A549 treated with RU486 at 1 μM for 4 hours (cell line): ENCODE measurements around the gene MOB1A. TPM values are rescaled to one million over a fixed set of nuclear protein-coding genes. Genes with fewer than 3 reads are reported as not detected.

Experiments used
- total RNA-seq: library from RNA; stranded (reverse); fragments of 200-300 nt; extraction: Qiagen RNA extraction; gene quantifications from 5 replicates; pipeline ENCODE4 v1.2.3, GENCODE V29; 2022; ENCODE audit warnings: low read depth

The MOB1A gene
- 50.7 to 86.2 TPM (median 82.2 TPM) in 5 replicates for total RNA-seq

DNA sequence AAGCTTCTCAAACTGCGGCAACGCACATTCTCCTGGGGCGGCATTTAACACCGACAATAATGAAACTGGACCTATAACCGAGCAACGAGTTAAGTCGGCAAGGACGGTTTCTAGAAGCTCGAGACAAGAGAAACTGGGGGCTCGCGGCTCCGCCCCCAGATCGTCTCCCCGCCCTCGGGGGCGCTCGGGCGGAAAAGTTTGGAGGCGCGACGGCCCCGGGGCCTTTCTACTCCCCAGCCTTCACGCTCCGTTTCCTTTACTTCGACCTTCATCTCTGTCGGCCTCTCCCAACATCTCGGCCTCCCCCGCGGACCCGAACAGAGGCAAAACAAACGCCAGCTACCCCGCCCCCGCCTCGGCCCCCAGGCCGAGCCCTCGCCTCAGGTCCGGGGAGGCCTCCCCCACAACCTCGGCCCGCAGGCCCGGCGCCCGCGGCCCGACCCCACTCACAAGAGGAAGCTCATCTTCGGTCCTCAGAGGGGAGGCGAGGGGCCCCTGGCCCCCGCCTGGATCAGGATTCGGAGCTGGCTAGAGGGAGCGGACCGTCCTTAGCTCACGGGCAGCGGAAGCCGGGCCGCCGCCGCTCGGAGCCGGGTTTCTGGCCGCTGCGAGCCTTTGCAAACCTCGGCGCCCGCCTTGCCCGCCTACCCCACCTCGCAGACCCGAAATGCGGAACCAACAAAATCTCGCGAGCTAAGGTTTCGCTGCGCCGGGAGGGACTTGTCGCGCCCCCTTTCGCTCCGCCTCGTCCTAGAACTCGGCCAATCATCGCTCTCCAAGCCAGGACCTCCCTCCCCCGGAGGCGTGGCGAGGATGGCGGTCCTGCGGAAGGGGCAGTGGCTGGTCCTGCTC lies at the start of gene MOB1A:
Gene MOB1A (minus strand): TSS at position 669 of the 852 bp plus-strand sequence. CDS start 205 bp downstream, at position 464.

DNA sequence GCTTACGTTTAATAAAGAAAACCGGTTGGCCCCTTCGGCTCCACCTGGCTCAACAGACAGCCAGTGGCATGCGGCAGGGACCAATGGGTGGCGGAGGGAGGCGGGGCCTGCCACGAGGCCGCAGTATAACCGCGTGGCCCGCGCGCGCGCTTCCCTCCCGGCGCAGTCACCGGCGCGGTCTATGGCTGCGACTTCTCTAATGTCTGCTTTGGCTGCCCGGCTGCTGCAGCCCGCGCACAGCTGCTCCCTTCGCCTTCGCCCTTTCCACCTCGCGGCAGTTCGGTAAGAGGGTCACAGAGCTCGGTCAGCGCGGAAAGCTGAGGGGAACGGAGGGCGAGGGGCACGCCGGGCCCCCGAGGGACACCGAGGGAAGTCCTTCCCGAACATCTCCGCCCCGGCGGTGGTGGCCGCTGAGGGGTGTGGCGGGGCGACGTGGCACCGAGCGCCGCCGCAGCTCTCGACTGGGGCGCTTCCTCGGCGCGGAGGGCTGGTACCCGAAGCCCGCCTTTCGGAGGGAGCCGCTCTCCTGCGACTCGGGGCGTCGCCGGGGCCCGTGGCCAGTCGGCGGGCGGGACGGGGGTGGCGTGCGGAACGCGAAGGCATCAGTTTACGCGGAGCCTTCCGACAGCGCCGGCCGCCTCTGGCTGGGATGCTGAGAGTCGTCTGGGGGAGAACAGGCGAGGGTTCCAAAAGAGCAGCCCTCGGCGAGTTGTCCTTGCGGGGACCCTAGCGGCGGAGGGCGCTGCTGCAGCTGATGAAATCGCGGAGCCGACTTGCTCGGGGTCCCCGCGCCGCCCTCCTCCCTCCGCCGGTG lies 20.0 kb upstream of the MOB1A start, which contains the start of gene MTHFD2:
Gene MTHFD2 (plus strand): TSS at position 155 of the 814 bp plus-strand sequence. CDS start 27 bp downstream, at position 182.

DNA sequence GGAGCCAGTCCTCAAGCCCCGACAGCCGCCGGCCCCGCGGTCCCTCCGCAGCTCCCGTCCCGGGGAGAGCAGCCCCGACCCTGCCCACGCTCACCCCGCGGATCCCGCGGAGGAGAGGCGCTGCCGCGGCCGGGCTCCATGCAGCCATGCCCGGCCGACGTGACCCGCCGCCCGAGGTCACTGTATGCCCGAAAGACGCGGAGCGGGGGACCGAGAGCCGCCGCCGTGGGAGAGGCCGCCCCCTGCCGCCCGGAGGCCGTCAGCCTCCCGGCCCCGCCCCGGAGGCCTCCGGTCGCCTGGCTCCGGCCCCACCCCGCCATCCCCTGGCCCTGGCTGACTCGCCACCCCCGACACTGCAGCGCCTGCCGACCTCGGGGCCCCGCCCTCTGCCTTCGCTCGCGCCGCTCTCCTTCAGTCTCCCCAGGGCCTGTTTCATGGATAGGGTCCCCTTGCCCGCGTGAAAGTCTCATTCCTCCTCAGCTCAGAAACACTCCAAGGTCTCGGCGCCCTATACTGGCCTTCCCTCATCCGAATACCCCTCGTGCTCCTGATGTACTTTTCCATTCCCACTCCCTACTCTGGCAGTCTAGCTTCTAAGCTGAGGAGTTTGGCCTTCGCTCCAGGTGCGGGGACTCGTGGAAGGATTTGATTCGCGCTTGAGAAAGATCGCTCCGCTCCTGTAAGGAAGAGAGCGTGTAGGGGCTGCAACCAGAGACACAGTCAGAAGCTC lies 30.8 kb downstream of the MOB1A start, which contains the start of gene BOLA3:
Gene BOLA3 (minus strand): TSS at position 186 of the 730 bp plus-strand sequence. CDS start 38 bp downstream, at position 148.

Other genes with a start within 250 kb of the MOB1A start
- gene TET3, start 194.0 kb downstream of the MOB1A start, total RNA-seq, result 4.5 to 7.5 TPM (median 7.2 TPM) in 5 replicates
- gene BOLA3, start 31.0 kb downstream of the MOB1A start, total RNA-seq, result 116 to 169 TPM (median 128 TPM) in 5 replicates
- 159 to 187 TPM (median 175 TPM) in 5 replicates for gene MTHFD2, start 19.7 kb upstream of the MOB1A start, total RNA-seq
- gene SLC4A5, start 164.5 kb upstream of the MOB1A start, total RNA-seq, result 0.17 to 0.68 TPM (median 0.43 TPM) in 5 replicates
- 104 to 150 TPM (median 150 TPM) in 5 replicates for gene DCTN1, start 201.4 kb upstream of the MOB1A start, total RNA-seq
- gene C2orf81, start 242.7 kb upstream of the MOB1A start, total RNA-seq, result 1.9 to 3.5 TPM (median 3.2 TPM) in 5 replicates
- gene WDR54, start 242.9 kb upstream of the MOB1A start, total RNA-seq, result 68.3 to 88.0 TPM (median 87.1 TPM) in 5 replicates